Measurements from ENCODE around the gene SSU72. TPM values are rescaled to one million over a fixed set of nuclear protein-coding genes. Genes with fewer than 3 reads are reported as not detected.

Gene SSU72
- total and polyA plus RNA-seq, 8 donors, result 45.7 to 215 (median 92.1) TPM

GRCh38 chr1:1582585-1583346 is 8.1 kb upstream of the SSU72 start:
- Histone ChIP-seq H3K36me3 (no peaks in the 10 kb centered on the region), H3K4me3 (no peak overlapping the region), H3K27ac (no peak overlapping the region), H3K27me3 (peaks cover 0 to 55% (median 8%) of the 10 kb centered on the region in 3 donors), H3K4me1 (no peaks in the 10 kb centered on the region), H3K9me3 (no peaks in the 10 kb centered on the region)
- no peak for DNase-seq
- TF ChIP-seq POLR2AphosphoS5 (IDR thresholded peaks at IDR 0.05) (no peak), POLR2A (IDR thresholded peaks at IDR 0.05) (no peak), CTCF (IDR thresholded peaks at IDR 0.05) (no peak), EP300 (IDR thresholded peaks at IDR 0.05) (no peak)
- 68 to 74% (median 72%) methylated on average over 7 to 9 of the region's 9 CpGs for WGBS, 5 donors
- intact Hi-C loops (cut with DNase I; ENCODE audit: low total_unique reads), result no loop called here

DNA sequence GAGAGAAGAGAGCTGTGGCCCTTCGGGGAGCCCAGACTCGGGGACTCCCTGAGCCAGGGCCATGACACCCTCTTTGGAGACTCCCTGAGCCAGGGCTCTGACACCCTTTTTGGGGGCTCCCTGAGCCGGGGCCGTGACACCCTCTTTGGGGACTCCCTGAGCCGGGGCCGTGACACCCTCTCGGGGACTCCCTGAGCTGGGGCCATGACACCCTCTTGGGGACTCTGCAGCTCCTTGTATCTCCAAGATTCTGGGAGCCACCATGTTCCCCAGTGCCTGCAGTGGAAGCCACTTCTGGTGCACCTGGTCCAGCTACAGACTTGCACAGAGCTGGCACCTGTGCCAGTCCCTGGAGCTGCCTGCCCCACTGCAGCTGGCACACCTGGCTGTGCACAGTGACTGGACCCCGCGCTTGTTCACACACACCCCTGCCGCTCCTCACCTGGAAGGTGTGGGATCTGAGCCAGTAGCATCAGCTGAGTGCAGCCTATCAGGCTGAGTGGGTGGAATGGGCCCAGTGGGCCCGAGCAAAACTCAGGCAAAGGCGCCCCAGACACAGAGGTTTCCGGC is 3.8 kb upstream of the SSU72 start:
- Histone ChIP-seq H3K9me3 (no peaks in the 10 kb centered on the region), H3K36me3 (no peaks in the 10 kb centered on the region), H3K4me3 (no peak overlapping the region), H3K27me3 (peaks cover 0 to 20% (median 0%) of the 10 kb centered on the region in 3 donors), H3K27ac (no peak overlapping the region), H3K4me1 (peaks cover 2 to 15% (median 13%) of the 10 kb centered on the region in 4 donors)
- DNase-seq, result no peak
- intact Hi-C loops (cut with DNase I; ENCODE audit: low total_unique reads), result no loop called here
- WGBS, 5 donors, result 72 to 86% (median 84%) methylated on average over 5 to 13 of the region's 13 CpGs
- TF ChIP-seq EP300 (IDR thresholded peaks at IDR 0.05) (no peak), CTCF (IDR thresholded peaks at IDR 0.05) (no peak), POLR2AphosphoS5 (IDR thresholded peaks at IDR 0.05) (no peak), POLR2A (IDR thresholded peaks at IDR 0.05) (no peak)

- peaks cover 0 to 6% (median 1%) of the 10 kb centered on the region in 4 donors for H3K36me3 ChIP-seq
- no peak for DNase-seq
- TF ChIP-seq EP300 (IDR thresholded peaks at IDR 0.05) (no peak), CTCF (IDR thresholded peaks at IDR 0.05) (no peak), POLR2AphosphoS5 (IDR thresholded peaks at IDR 0.05) (no peak), POLR2A (IDR thresholded peaks at IDR 0.05) (no peak)
- H3K4me1 ChIP-seq, result peaks cover 12 to 24% (median 22%) of the 10 kb centered on the region in 4 donors
- no peak overlapping the region for H3K27ac ChIP-seq
- H3K4me3 ChIP-seq, result no peak overlapping the region
- intact Hi-C loops (cut with DNase I; ENCODE audit: low total_unique reads), result no loop called here
- no peaks in the 10 kb centered on the region for H3K9me3 ChIP-seq
- peaks cover 0 to 14% (median 0%) of the 10 kb centered on the region in 3 donors for H3K27me3 ChIP-seq
- 32 to 41% (median 36%) methylated on average over 6 to 10 of the region's 10 CpGs for WGBS, 5 donors
Measured at GRCh38 chr1:1577367-1578011, 2.8 kb upstream of the SSU72 start.

GRCh38 chr1:1573843-1574720 is 581 bp downstream of the SSU72 start:
- Histone ChIP-seq H3K36me3 (peaks cover 0 to 38% (median 25%) of the 10 kb centered on the region in 4 donors), H3K4me3 (peak overlapping the region; percentile 95 to 100 (median 98)), H3K27me3 (no peaks in the 10 kb centered on the region), H3K9me3 (no peaks in the 10 kb centered on the region), H3K4me1 (peaks cover 19 to 58% (median 50%) of the 10 kb centered on the region in 4 donors), H3K27ac (peak overlapping the region; percentile 98 to 100 (median 99))
- peak in 1 of 2 donors; percentile 91 for DNase-seq
- intact Hi-C loops (cut with DNase I; ENCODE audit: low total_unique reads), result no loop called here
- TF ChIP-seq CTCF (IDR thresholded peaks at IDR 0.05) (no peak), EP300 (IDR thresholded peaks at IDR 0.05) (no peak), POLR2AphosphoS5 (IDR thresholded peaks at IDR 0.05) (peak in 1 of 3 donors; percentile 1), POLR2A (IDR thresholded peaks at IDR 0.05) (no peak)
- 0 to 1% (median 1%) methylated on average over 58 to 96 of the region's 96 CpGs for WGBS, 5 donors

All from stomach (tissue), 9 donors.